NT2/D1 (cell line): Measurements from ENCODE around the gene ENAM.

Experiments
- SUZ12 ChIP-seq: IDR thresholded peaks from 2 replicates; pipeline ENCODE4 v1.6.1; 2011; ENCODE audit not compliant: insufficient read length, insufficient read depth; ENCODE audit errors: extremely low read depth
- YY1 ChIP-seq: IDR thresholded peaks from 2 replicates; pipeline ENCODE4 v1.6.1; 2011; ENCODE audit not compliant: insufficient read length, insufficient read depth
- ZNF274 ChIP-seq: IDR thresholded peaks from 2 replicates; pipeline ENCODE4 v1.6.1; 2011; ENCODE audit warnings: mild to moderate bottlenecking, low read depth, low read length

DNA sequence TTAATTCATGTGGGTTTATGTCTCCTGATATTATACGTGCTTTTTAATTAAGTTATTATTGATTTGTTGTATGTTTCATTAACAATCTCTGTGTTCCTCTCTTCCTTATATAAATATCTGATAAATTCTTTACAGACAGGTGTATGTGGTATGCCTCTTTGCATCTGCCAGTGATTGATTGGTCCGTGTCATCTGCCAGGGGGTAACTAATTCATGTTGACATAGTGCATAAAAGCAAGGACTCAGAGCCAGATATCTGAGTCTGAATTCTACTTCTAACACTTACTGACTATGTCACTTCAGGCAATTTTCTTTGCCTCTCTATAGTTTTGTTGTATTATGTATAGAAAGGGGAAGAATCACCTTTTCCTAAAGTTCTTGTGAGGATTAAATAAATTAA, 41.7 kb upstream of the ENAM start:
- TF ChIP-seq YY1 (no peak), ZNF274 (no peak), SUZ12 (no peak)
